Stimulated activated CD4-positive, alpha-beta T cell treated with anti-CD3 and anti-CD28 coated beads, Interleukin-15, amount 100 ng/mL, for 24 hours (primary cell): ENCODE data around the gene DOCK2.
"Not testable (repeated sequence)": the region's sequence is repeated elsewhere in the genome, so short reads cannot be mapped to it uniquely, and the experiment has no call there.

ENCODE experiments used
- DNase-seq: peaks from one replicate; pipeline ENCODE4 v3.0.0-alpha.2; 2020

Gene DOCK2

GRCh38 chr5:169637085-169637548 lies at the start of gene DOCK2:
Gene DOCK2, plus strand, starts transcription at chr5:169637275. Its CDS starts 52 bp downstream, at chr5:169637327.
- peak; percentile 86 for DNase-seq

DNA sequence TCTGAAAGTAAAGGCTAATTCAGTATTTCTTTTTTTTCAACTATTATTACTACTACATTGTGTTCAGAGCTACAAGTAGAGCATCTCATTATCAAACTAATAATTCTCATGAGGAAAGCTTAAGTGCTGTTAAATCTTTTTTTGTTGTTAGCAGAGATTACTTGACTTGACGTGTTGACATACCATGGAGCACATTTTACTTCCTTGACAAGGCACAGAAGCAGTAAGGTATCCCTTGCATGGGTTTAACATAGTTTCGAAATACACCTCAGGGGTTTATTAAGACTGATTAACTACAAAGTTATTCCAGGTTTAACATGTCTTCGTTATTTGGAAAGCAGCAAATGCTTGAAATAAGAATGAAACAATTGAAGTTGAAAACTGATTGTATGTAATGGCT lies 46.5 kb upstream of the DOCK2 start:
- DNase-seq = no peak

- DNase-seq = no peak
These were observed 45.4 kb upstream of the DOCK2 start for GRCh38 chr5:169591636-169592035.

GRCh38 chr5:169592937-169593650 lies 44.0 kb upstream of the DOCK2 start:
- no peak for DNase-seq

- no peak for DNase-seq
These were observed 41.8 kb upstream of the DOCK2 start for GRCh38 chr5:169595172-169595820.

GRCh38 chr5:169599451-169599850 lies 37.6 kb upstream of the DOCK2 start:
- DNase-seq = no peak

- no peak for DNase-seq
These were observed 34.5 kb upstream of the DOCK2 start for GRCh38 chr5:169602535-169602934.

DNA sequence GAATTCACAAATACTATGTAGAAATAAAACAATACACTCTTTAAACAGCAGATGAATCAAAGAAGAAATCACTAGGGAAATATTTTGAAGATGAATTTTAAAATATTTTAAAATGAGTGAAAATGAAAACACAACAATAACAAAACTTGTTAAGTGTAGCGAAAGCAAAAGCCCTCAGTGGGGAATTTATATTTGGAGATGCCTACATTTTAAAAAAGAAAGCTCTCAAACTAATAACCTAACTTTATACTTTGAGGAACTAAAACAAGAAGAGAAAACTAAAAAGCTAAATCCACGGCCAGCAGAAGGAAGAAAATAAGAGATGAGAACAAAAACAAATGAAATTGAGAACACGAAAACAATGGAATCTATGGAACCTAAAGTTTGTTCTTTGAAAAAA lies 30.8 kb upstream of the DOCK2 start:
- no peak for DNase-seq

- no peak for DNase-seq
These were observed 29.2 kb upstream of the DOCK2 start for GRCh38 chr5:169607882-169608281.

DNA sequence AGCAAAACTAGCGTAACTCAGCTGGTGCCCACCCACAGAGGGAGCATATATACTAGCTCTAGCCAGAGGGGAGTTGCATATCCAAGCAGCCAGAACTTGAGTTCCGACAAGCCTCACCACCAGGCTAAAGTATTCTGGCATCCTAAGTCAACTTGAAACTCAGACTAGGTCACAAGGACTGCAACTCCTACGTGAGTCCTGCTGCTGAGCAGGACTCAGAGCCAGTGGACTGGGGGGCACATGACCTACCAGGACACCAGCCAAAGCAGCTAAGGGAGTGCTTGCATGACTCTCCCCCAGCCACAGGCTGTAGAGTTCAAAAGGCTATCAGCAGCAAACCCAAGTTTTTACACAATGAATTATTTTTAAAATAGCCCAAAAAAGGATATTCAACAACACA lies 27.4 kb upstream of the DOCK2 start:
- no peak for DNase-seq

GRCh38 chr5:169610606-169611005 lies 26.5 kb upstream of the DOCK2 start:
- DNase-seq = no peak

GRCh38 chr5:169615561-169615960 lies 21.5 kb upstream of the DOCK2 start:
- no peak for DNase-seq

- DNase-seq = not testable (repeated sequence)
These were observed 12.8 kb upstream of the DOCK2 start for GRCh38 chr5:169624307-169624706.

DNA sequence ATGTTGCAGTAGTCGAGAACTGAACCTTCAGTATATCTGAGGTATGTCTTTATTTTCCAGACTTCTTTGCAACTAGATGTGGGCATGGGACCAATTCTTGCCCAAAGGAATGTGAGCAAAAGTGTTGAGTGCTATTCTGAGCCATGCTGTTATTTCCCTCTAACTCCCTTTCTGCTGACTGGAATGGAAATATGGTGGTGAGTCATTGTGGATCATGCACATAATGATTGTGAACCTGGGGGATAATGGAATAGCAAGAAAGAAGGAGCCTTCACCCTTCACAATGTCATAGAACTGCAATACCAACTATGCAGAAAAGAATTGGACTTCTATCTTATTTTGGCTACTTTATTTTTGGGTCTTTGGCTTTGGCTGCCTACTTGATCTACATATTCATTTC lies 10.3 kb upstream of the DOCK2 start:
- no peak for DNase-seq

DNA sequence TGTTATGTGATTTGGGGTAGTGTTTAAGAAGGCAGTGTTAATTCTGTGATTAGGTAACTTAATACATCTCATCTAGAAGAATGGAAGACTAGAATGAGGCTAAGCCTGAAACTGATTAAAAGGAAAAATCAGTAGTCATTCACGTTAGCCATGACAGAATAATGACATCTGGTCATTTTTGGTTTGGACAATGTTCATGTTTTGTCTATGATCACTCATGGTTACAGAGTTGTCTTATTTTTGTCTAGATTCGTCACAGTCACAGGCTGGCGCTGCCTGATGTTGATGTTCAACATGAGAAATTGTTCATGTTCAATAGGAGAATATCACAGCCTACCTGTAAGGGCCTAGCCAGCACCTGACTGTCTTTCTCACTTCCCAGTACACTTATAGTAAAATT lies 9.5 kb upstream of the DOCK2 start:
- no peak for DNase-seq

DNA sequence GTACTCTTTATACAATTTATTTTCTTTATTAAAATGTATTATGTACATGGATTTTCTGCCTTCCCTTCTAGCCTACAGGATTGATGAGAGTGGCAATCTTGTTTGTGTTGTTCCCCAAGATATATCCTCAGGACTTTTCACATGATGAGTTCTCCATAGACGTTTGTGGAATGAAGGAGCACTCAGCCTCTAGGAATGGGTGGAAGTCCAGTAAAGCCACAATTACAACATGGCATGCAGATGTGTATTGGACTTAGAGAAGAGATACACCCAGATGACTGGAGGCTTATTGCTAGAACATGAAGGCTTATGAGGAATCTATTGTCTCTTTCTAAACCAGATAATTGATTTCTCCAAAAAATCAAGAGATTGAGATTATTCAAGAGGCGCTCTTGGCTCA lies 8.2 kb upstream of the DOCK2 start:
- no peak for DNase-seq

- DNase-seq = no peak
These were observed 7.1 kb upstream of the DOCK2 start for GRCh38 chr5:169629847-169630548.

GRCh38 chr5:169631360-169631759 lies 5.7 kb upstream of the DOCK2 start:
- DNase-seq = no peak

DNA sequence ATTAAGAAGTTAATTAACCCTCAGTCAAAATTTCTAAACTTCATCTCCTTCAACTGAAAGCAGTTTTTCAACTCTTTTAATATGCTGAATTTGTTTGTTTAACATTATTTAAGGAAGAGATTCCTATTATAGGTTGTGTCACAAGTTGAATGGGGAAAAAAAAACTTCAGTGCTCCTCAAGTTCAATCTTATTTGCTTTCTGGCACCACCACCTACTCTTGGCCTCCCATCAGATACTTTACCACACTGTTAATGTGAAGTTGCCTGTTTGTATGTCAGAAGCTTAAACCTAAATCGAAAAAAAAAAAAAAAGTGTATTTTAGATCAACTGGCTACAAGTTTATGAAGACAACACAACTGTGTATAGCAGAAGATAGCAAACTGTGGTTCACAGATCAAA lies 4.1 kb upstream of the DOCK2 start:
- DNase-seq = no peak

- no peak for DNase-seq
These were observed 2.5 kb upstream of the DOCK2 start for GRCh38 chr5:169634606-169635005.

GRCh38 chr5:169635936-169636335 lies 1.1 kb upstream of the DOCK2 start:
- DNase-seq = no peak

DNA sequence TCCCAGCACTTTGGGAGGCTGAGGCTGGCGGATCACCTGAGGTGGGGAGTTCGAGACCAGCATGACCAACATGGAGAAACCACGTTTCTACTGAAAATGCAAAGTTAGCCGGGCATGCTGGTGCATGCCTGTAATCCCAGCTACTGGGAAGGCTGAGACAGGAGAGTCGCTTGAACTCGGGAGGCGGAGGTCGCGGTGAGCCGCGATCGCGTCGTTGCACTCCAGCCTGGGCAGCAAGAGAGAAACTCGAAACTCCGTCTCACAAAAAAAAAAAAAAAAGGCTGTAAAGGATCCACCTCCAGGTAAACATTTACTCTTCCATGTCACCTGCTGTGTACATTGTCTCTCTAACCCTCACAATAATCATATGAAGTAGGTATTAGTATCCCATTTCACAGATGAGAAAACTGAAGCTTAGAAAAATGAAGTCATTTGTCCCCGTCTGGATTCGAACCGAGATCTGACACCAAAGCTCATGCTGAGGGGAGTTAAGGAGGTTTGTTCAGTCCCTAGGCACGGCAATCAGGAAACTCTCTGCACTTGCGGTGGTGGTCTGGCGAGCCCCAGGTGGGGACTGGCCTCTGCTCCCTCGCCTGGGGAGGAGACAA lies 494 bp upstream of the DOCK2 start:
- no peak for DNase-seq

- peak; percentile 83 for DNase-seq
These were observed 560 bp downstream of the DOCK2 start for GRCh38 chr5:169637549-169638121.
